Endodermal cell (in vitro differentiated cells): ENCODE measurements around the gene FCF1. TPM values are rescaled to one million over a fixed set of nuclear protein-coding genes. Genes with fewer than 3 reads are reported as not detected.

Experiments used
- DNase-seq: peaks from one replicate; pipeline ENCODE4 v3.0.0-alpha.2; 2017
- H3K27ac ChIP-seq: 2 replicates; pipeline ENCODE4 v1.5.1; 2013; ENCODE audit warnings: mild to moderate bottlenecking, low read depth, low read length, moderate library complexity
- H3K27me3 ChIP-seq: 2 replicates; pipeline ENCODE4 v1.6.1; 2013; ENCODE audit warnings: mild to moderate bottlenecking, low read length, moderate library complexity; ENCODE audit not compliant: insufficient read depth, control insufficient read depth, poor library complexity, severe bottlenecking
- H3K36me3 ChIP-seq: 2 replicates; pipeline ENCODE4 v1.7.0; 2013; ENCODE audit warnings: mild to moderate bottlenecking, low read length, moderate library complexity; ENCODE audit not compliant: control insufficient read depth, insufficient read depth
- H3K4me1 ChIP-seq: one replicate; pipeline ENCODE4 v1.7.0; 2013; ENCODE audit warnings: low read length; ENCODE audit not compliant: control insufficient read depth, insufficient read depth
- H3K4me3 ChIP-seq: 2 replicates; pipeline ENCODE4 v1.5.1; 2013; ENCODE audit warnings: mild to moderate bottlenecking, low read length, moderate library complexity
- H3K9ac ChIP-seq: 2 replicates; pipeline ENCODE4 v1.6.1; 2013; ENCODE audit warnings: mild to moderate bottlenecking, low read length, moderate library complexity; ENCODE audit not compliant: poor library complexity, severe bottlenecking; ENCODE audit errors: extremely low read depth
- H3K9me3 ChIP-seq: 2 replicates; pipeline ENCODE4 v1.6.1; 2013; ENCODE audit warnings: mild to moderate bottlenecking, low read length, moderate library complexity; ENCODE audit not compliant: control insufficient read depth
- H3K27ac Mint-ChIP-seq: 2 replicates; pipeline ENCODE4 v1.8.0; 2020; ENCODE audit warnings: mixed read lengths
- H3K27me3 Mint-ChIP-seq: 2 replicates; pipeline ENCODE4 v1.8.0; 2021; ENCODE audit warnings: mild to moderate bottlenecking, mixed read lengths; ENCODE audit not compliant: insufficient read depth
- H3K36me3 Mint-ChIP-seq: 2 replicates; pipeline ENCODE4 v1.8.0; 2020; ENCODE audit warnings: low read depth, mixed read lengths
- H3K4me1 Mint-ChIP-seq: 2 replicates; pipeline ENCODE4 v1.8.0; 2020; ENCODE audit warnings: mixed read lengths
- H3K4me3 Mint-ChIP-seq: 2 replicates; pipeline ENCODE4 v1.8.0; 2020; ENCODE audit warnings: mild to moderate bottlenecking, moderate library complexity, mixed read lengths
- H3K9me3 Mint-ChIP-seq: 2 replicates; pipeline ENCODE4 v1.8.0; 2020; ENCODE audit warnings: mild to moderate bottlenecking, mixed read lengths
- WGBS, 2 experiments: methylation state at CpG; one replicate each; pipeline versions ENCODE4 v1.1.5 to v1.1.7; 2013; ENCODE audit warnings: missing lambda C conversion rate in 2 of 2, mixed read lengths in 1 of 2; ENCODE audit not compliant: insufficient coverage in 1 of 2, insufficient read length in 1 of 2; 5-methylcytosine and 5-hydroxymethylcytosine counted together
- total RNA-seq, 2 donors: library from RNA; stranded (reverse); fragmentation: NEBNext Ultra II Directional in 1 of 2; extraction: Animal tissue kit (Norgen Biotek cat#: 25700) in 1 of 2; gene quantifications; 2 replicates in 1 of 2; 3 replicates in 1 of 2; pipeline ENCODE4 v1.2.1, GENCODE V29; 2021
- TF ChIP-seq, protein P1 (sequence below): fragments of 200-600 bp; sonication (generic); conservative IDR thresholded peaks from 2 replicates; pipeline ENCODE4 v1.5.0; 2021; ENCODE audit warnings: antibody characterized with exemption, mild to moderate bottlenecking

Gene FCF1
- total RNA-seq, 2 donors from 2014 or later, result 68.4 to 71.3 TPM

DNA sequence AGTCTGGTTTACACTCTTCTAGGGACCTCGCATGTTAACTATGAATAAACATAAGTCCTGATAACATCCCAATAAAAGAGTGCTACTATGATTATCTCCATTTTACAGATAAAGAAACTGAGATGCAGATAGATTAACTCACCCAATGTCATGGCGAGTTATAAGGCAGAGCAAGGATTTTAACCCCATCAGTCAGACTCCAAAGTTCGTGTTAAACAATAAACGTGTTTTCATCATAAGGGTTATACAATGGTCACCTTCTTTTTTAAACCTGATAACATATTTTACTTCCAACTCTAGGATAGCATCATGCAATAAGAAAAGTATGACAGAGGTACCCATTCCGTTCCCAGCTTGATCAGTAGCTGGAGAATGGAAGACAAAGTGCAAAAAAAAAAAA lies 1.3 kb upstream of the FCF1 start:
- Mint-ChIP-seq H3K36me3 (peaks cover 9% of the 10 kb centered on the region), H3K27me3 (no peaks in the 10 kb centered on the region), H3K27ac (no peak overlapping the region), H3K4me1 (peaks cover 10% of the 10 kb centered on the region), H3K9me3 (no peaks in the 10 kb centered on the region), H3K4me3 (peak overlapping the region; percentile 81)
- Histone ChIP-seq H3K9me3 (no peaks in the 10 kb centered on the region), H3K4me3 (peak overlapping the region; percentile 99), H3K4me1 (peaks cover 4% of the 10 kb centered on the region), H3K27me3 (no peaks in the 10 kb centered on the region), H3K27ac (no peak overlapping the region), H3K9ac (no peak overlapping the region), H3K36me3 (peaks cover 18% of the 10 kb centered on the region)
- TF ChIP-seq, protein P1, sequence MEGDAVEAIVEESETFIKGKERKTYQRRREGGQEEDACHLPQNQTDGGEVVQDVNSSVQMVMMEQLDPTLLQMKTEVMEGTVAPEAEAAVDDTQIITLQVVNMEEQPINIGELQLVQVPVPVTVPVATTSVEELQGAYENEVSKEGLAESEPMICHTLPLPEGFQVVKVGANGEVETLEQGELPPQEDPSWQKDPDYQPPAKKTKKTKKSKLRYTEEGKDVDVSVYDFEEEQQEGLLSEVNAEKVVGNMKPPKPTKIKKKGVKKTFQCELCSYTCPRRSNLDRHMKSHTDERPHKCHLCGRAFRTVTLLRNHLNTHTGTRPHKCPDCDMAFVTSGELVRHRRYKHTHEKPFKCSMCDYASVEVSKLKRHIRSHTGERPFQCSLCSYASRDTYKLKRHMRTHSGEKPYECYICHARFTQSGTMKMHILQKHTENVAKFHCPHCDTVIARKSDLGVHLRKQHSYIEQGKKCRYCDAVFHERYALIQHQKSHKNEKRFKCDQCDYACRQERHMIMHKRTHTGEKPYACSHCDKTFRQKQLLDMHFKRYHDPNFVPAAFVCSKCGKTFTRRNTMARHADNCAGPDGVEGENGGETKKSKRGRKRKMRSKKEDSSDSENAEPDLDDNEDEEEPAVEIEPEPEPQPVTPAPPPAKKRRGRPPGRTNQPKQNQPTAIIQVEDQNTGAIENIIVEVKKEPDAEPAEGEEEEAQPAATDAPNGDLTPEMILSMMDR, result no peak
- DNase-seq, result no peak
- WGBS, 2 experiments, result 87 to 93% methylated on average over 5 of the region's 5 CpGs

DNA sequence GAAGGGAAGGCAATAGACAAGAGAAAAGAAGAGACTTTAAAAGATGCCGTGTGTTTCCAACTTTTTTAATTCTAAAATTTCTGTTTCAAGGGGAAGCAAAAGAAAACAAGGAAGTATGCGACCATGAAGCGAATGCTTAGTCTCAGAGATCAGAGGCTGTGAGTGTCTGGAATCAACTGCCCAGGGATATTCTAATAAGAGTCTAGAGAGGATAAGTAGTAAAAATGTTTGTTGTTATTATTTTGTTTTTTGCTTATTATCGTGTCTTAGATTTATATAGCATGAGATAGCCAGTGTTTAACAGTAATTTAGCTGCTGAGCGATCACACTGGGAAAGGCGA lies 421 bp downstream of the FCF1 start:
- Mint-ChIP-seq H3K9me3 (no peaks in the 10 kb centered on the region), H3K27ac (peak overlapping the region; percentile 97), H3K4me3 (peak overlapping the region; percentile 81), H3K27me3 (no peaks in the 10 kb centered on the region), H3K4me1 (peaks cover 10% of the 10 kb centered on the region), H3K36me3 (peaks cover 12% of the 10 kb centered on the region)
- 21 to 31% methylated on average over 6 of the region's 6 CpGs for WGBS, 2 experiments
- Histone ChIP-seq H3K4me1 (peaks cover 4% of the 10 kb centered on the region), H3K4me3 (peak overlapping the region; percentile 99), H3K36me3 (peaks cover 31% of the 10 kb centered on the region), H3K27ac (no peak overlapping the region), H3K27me3 (no peaks in the 10 kb centered on the region), H3K9me3 (no peaks in the 10 kb centered on the region), H3K9ac (peak overlapping the region; percentile 74)
- TF ChIP-seq, protein P1, result no peak
- DNase-seq, result no peak

DNA sequence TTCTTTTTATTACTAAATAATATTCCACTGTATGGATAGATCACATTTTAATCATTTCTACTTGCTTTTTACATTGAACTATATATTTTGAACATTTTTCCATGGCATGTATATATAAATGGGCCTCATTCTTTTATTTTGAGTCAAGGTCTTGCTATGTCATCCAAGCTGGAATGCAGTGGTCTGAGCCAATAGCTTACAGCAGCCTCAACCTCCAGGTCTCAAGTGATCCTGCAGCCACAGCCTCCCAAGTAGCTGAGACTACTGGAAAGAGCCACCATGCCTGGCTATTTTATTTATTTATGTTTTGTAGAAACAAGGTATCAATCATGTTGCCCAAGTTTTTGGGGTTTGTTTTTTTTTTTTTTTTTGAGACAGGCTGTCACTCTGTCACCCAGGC lies 7.6 kb downstream of the FCF1 start:
- Mint-ChIP-seq H3K4me3 (no peak overlapping the region), H3K4me1 (no peaks in the 10 kb centered on the region), H3K27me3 (no peaks in the 10 kb centered on the region), H3K9me3 (no peaks in the 10 kb centered on the region), H3K27ac (no peak overlapping the region), H3K36me3 (peaks cover 33% of the 10 kb centered on the region)
- H3K9me3 ChIP-seq, result no peaks in the 10 kb centered on the region
- no peaks in the 10 kb centered on the region for H3K4me1 ChIP-seq
- no peak overlapping the region for H3K4me3 ChIP-seq
- DNase-seq, result no peak
- TF ChIP-seq, protein P1, result no peak
- no peak overlapping the region for H3K9ac ChIP-seq
- H3K27me3 ChIP-seq, result no peaks in the 10 kb centered on the region
- H3K36me3 ChIP-seq, result peaks cover 58% of the 10 kb centered on the region
- H3K27ac ChIP-seq, result no peak overlapping the region
